GM23338 (cell line): Measurements from ENCODE around the gene CTNNA2. TPM values are rescaled to one million over a fixed set of nuclear protein-coding genes. Genes with fewer than 3 reads are reported as not detected.

Experiments
- ATAC-seq: fragments of 200-7000 bp; cut with Tn5 transposase; 3 replicates; pipeline ENCODE4 v1.9.1; 2020
- DNase-seq: peaks from one replicate; pipeline ENCODE4 v3.0.0-alpha.2; 2015; ENCODE audit warnings: low spot score
- H2AFZ ChIP-seq: fragments of 200-600 bp; sonication (generic); 2 replicates; pipeline ENCODE4 v1.8.0; 2016; ENCODE audit warnings: antibody characterized with exemption, mild to moderate bottlenecking, moderate library complexity
- H3F3A ChIP-seq: fragments of 200-600 bp; sonication (generic); replicated peaks from 2 replicates; pipeline ENCODE4 v1.8.0; 2017; ENCODE audit warnings: antibody characterized with exemption, mixed run types, low read depth
- H3K27ac ChIP-seq: fragments of 200-600 bp; sonication (generic); 2 replicates; pipeline ENCODE4 v1.6.1; 2016; ENCODE audit warnings: low read depth
- H3K27me3 ChIP-seq: fragments of 200-600 bp; sonication (generic); 2 replicates; pipeline ENCODE4 v1.8.0; 2016; ENCODE audit warnings: mild to moderate bottlenecking, mixed run types, moderate library complexity; ENCODE audit not compliant: insufficient read depth
- H3K36me3 ChIP-seq: fragments of 200-600 bp; sonication (generic); 2 replicates; pipeline ENCODE4 v1.8.0; 2016; ENCODE audit warnings: mild to moderate bottlenecking; ENCODE audit not compliant: insufficient read depth
- H3K4me1 ChIP-seq: fragments of 200-600 bp; sonication (generic); 2 replicates; pipeline ENCODE4 v1.8.0; 2016; ENCODE audit warnings: mild to moderate bottlenecking, moderate library complexity; ENCODE audit not compliant: insufficient read depth
- H3K4me2 ChIP-seq: fragments of 200-600 bp; sonication (generic); 2 replicates; pipeline ENCODE4 v1.7.1; 2017; ENCODE audit warnings: mixed run types
- H3K4me3 ChIP-seq: fragments of 200-600 bp; sonication (generic); 2 replicates; pipeline ENCODE4 v1.6.1; 2016; ENCODE audit warnings: mixed run types
- H3K79me2 ChIP-seq: fragments of 200-600 bp; sonication (generic); replicated peaks from 2 replicates; pipeline ENCODE4 v1.8.0; 2017; ENCODE audit warnings: mild to moderate bottlenecking; ENCODE audit not compliant: insufficient read depth
- H3K9me2 ChIP-seq: fragments of 200-600 bp; sonication (generic); 2 replicates; pipeline ENCODE4 v1.8.0; 2017; ENCODE audit not compliant: insufficient read depth
- H4K20me1 ChIP-seq: fragments of 200-600 bp; sonication (generic); replicated peaks from 2 replicates; pipeline ENCODE4 v1.8.0; 2017; ENCODE audit warnings: mild to moderate bottlenecking; ENCODE audit not compliant: insufficient read depth
- H3K27ac Mint-ChIP-seq: 2 replicates; pipeline ENCODE4 v1.8.0; 2020; ENCODE audit warnings: inconsistent platforms, mild to moderate bottlenecking, moderate library complexity, mixed read lengths
- H3K27me3 Mint-ChIP-seq: 3 replicates; pipeline ENCODE4 v1.8.0; 2022; ENCODE audit warnings: low read depth, mild to moderate bottlenecking, moderate library complexity, mixed read lengths, inconsistent platforms; ENCODE audit not compliant: insufficient read depth, poor library complexity
- H3K36me3 Mint-ChIP-seq: 3 replicates; pipeline ENCODE4 v1.8.0; 2021; ENCODE audit warnings: low read depth, mild to moderate bottlenecking, inconsistent platforms, moderate library complexity, mixed read lengths
- H3K4me1 Mint-ChIP-seq: 3 replicates; pipeline ENCODE4 v1.8.0; 2020; ENCODE audit warnings: mild to moderate bottlenecking, inconsistent platforms, mixed read lengths
- H3K4me3 Mint-ChIP-seq: 3 replicates; pipeline ENCODE4 v1.8.0; 2021; ENCODE audit warnings: moderate library complexity, mild to moderate bottlenecking, inconsistent platforms, mixed read lengths
- H3K9me3 Mint-ChIP-seq: 3 replicates; pipeline ENCODE4 v1.8.0; 2020; ENCODE audit warnings: moderate library complexity, mild to moderate bottlenecking, inconsistent platforms, mixed read lengths
- CREB1 ChIP-seq: fragments of 250-450 bp; sonication (Bioruptor Pico); IDR thresholded peaks from 2 replicates; pipeline ENCODE4 v1.5.0; 2020; ENCODE audit warnings: low read depth, mild to moderate bottlenecking, moderate library complexity
- CTCF ChIP-seq, 2 experiments: fragments of 200-600 bp in 1 of 2; sonication (generic) in 1 of 2; conservative IDR thresholded peaks; 2 replicates each; pipeline versions ENCODE4 v1.5.1 to v1.6.1; 2016 to 2017; ENCODE audit warnings: antibody characterized with exemption in 2 of 2, low read depth in 2 of 2, mild to moderate bottlenecking in 2 of 2, moderate library complexity in 1 of 2
- EZH2 ChIP-seq: fragments of 200-600 bp; sonication (generic); IDR thresholded peaks from one replicate; pipeline ENCODE4 v1.8.0; 2017; ENCODE audit warnings: antibody characterized with exemption, mild to moderate bottlenecking, low read depth; ENCODE audit not compliant: unreplicated experiment
- EZH2phosphoT487 ChIP-seq: fragments of 200-600 bp; sonication (generic); IDR thresholded peaks from one replicate; pipeline ENCODE4 v1.8.1; 2018; ENCODE audit warnings: antibody characterized with exemption; ENCODE audit not compliant: unreplicated experiment
- JUNB ChIP-seq: IDR thresholded peaks from one replicate; pipeline ENCODE4 v1.6.1; 2016; ENCODE audit warnings: antibody characterized with exemption; ENCODE audit not compliant: unreplicated experiment
- NANOG ChIP-seq: IDR thresholded peaks from 2 replicates; pipeline ENCODE4 v1.6.1; 2016; ENCODE audit warnings: antibody characterized with exemption, borderline replicate concordance
- POLR2AphosphoS5 ChIP-seq: IDR thresholded peaks from 2 replicates; pipeline ENCODE4 v1.6.1; 2016; ENCODE audit warnings: antibody characterized with exemption, low read depth
- REST ChIP-seq: IDR thresholded peaks from one replicate; pipeline ENCODE4 v1.6.1; 2018; ENCODE audit warnings: antibody characterized with exemption; ENCODE audit not compliant: unreplicated experiment
- STAT1 ChIP-seq: IDR thresholded peaks from one replicate; pipeline ENCODE4 v1.6.1; 2016; ENCODE audit warnings: antibody characterized with exemption; ENCODE audit not compliant: unreplicated experiment
- ZNF331 ChIP-seq: fragments of 250-450 bp; sonication (Bioruptor Pico); IDR thresholded peaks from 2 replicates; pipeline ENCODE4 v1.5.0; 2020; ENCODE audit warnings: low read depth, mild to moderate bottlenecking, moderate library complexity
- ZNF462 ChIP-seq: fragments of 250-450 bp; sonication (Bioruptor Pico); IDR thresholded peaks from 2 replicates; pipeline ENCODE4 v1.5.0; 2020; ENCODE audit warnings: mild to moderate bottlenecking, moderate library complexity
- polyA plus RNA-seq: library from polyadenylated mRNA; unstranded; fragments of >200 nt; fragmentation: Nextera tagmentation; extraction: Ambion mirVana; gene quantifications from 2 replicates; pipeline ENCODE4 v1.2.1, GENCODE V29; 2016
- total RNA-seq: library from RNA; depleted of rRNA; stranded (reverse); fragments of >200 nt; shearing (Covaris generic); gene quantifications from 2 replicates; pipeline ENCODE4 v1.2.3, GENCODE V29; 2014
- TF ChIP-seq, protein P1 (sequence below): IDR thresholded peaks from 2 replicates; pipeline ENCODE4 v1.6.1; 2016; ENCODE audit warnings: antibody characterized with exemption

The CTNNA2 gene
- total and polyA plus RNA-seq, 2 experiments from 2014 or later = 6.4 to 15.6 TPM

GRCh38 chr2:80292474-80292873 lies 779.6 kb downstream of the CTNNA2 start:
- H3K4me3 Mint-ChIP-seq = no peak overlapping the region
- no peaks in the 10 kb centered on the region for H3K9me3 Mint-ChIP-seq
- Histone ChIP-seq H3K4me2 (no peak overlapping the region), H3K36me3 (no peaks in the 10 kb centered on the region), H3K4me1 (no peaks in the 10 kb centered on the region), H3K27me3 (no peaks in the 10 kb centered on the region), H4K20me1 (no peaks in the 10 kb centered on the region; the same call in 1 of the 2 replicates), H3F3A (no peaks in the 10 kb centered on the region), H3K4me3 (no peak overlapping the region), H3K27ac (no peak overlapping the region), H3K79me2 (no peaks in the 10 kb centered on the region), H2AFZ (no peak overlapping the region), H3K9me2 (peaks cover 5% of the 10 kb centered on the region; the same call in 1 of the 2 replicates)
- peaks cover 8% of the 10 kb centered on the region for H3K4me1 Mint-ChIP-seq
- no peak for TF ChIP-seq STAT1
- no peak for TF ChIP-seq JUNB
- TF ChIP-seq, protein P1, sequence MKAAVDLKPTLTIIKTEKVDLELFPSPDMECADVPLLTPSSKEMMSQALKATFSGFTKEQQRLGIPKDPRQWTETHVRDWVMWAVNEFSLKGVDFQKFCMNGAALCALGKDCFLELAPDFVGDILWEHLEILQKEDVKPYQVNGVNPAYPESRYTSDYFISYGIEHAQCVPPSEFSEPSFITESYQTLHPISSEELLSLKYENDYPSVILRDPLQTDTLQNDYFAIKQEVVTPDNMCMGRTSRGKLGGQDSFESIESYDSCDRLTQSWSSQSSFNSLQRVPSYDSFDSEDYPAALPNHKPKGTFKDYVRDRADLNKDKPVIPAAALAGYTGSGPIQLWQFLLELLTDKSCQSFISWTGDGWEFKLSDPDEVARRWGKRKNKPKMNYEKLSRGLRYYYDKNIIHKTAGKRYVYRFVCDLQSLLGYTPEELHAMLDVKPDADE = no peak
- no peak for TF ChIP-seq REST
- TF ChIP-seq CTCF (conservative IDR thresholded peaks at IDR 0.05; ENCODE audit: low read depth in 2 of 2) = no peak
- TF ChIP-seq NANOG = no peak
- TF ChIP-seq EZH2phosphoT487 = no peak
- no peak for TF ChIP-seq ZNF462 (CRISPR knock-in tag)
- no peak for TF ChIP-seq POLR2AphosphoS5
- TF ChIP-seq ZNF331 (CRISPR knock-in tag) = no peak
- TF ChIP-seq EZH2 = no peak
- TF ChIP-seq CREB1 (CRISPR knock-in tag) = no peak
- H3K36me3 Mint-ChIP-seq = no peaks in the 10 kb centered on the region
- DNase-seq (no peak), ATAC-seq (no peak)
- no peak overlapping the region for H3K27ac Mint-ChIP-seq
- no peaks in the 10 kb centered on the region for H3K27me3 Mint-ChIP-seq
